Measurements from ENCODE around the gene NUPR1.

Gene NUPR1

DNA sequence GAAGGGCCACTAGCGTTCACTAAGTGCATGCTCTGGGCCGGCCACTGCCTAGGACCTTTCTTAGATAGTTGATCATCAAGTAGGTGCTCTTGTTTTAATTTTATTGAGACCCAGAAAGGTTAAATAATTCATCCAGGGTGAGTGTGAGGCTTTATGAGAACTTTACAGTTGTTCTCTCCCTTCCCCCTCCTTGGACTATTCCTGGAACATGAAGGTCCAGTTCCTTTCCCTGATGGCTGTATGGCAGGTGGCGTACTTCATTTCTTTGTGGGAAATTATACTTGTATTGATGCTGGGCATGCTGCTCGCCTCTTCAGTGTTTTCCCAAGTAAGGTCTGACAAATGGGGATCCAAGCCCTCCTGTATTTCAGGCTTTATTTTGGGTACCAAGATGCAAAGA, 23.4 kb upstream of the NUPR1 start:
- TF ChIP-seq, protein P1, sequence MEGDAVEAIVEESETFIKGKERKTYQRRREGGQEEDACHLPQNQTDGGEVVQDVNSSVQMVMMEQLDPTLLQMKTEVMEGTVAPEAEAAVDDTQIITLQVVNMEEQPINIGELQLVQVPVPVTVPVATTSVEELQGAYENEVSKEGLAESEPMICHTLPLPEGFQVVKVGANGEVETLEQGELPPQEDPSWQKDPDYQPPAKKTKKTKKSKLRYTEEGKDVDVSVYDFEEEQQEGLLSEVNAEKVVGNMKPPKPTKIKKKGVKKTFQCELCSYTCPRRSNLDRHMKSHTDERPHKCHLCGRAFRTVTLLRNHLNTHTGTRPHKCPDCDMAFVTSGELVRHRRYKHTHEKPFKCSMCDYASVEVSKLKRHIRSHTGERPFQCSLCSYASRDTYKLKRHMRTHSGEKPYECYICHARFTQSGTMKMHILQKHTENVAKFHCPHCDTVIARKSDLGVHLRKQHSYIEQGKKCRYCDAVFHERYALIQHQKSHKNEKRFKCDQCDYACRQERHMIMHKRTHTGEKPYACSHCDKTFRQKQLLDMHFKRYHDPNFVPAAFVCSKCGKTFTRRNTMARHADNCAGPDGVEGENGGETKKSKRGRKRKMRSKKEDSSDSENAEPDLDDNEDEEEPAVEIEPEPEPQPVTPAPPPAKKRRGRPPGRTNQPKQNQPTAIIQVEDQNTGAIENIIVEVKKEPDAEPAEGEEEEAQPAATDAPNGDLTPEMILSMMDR (IDR thresholded peaks at IDR 0.05; ENCODE audit: low read depth, low read length), result no peak
- no peak for DNase-seq (ENCODE audit: extremely low read depth, low read depth)

DNA sequence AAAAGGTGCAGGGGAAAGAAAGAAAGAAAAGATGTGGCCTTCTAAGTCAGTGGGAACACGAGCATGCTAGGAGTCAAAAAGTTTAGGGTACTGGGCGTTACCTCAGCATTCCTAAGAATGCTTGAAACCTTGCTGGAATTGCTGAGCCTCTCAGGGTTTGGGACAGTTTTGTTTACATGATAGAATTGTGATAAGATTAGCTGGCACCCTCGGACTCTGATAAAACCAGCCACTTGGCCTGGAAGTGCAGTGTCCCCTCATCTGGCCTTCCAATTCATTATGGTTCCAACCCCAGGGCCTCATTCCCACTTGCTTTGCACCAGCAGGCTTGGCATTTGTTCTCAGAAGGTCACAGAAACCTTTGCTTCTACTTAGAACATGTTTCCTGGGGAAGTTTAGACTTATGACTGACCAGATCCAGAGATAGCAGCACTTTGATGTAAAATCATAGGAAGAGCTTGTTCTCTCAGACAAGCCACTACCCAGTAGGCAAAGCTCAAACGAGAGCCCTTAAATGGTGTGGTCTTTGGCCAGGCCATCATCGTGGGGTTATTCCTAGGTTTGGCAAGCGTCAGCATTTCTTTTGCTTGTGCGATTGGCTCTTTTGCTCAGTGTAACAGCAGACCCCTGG, 22.9 kb upstream of the NUPR1 start:
- TF ChIP-seq, protein P1 (IDR thresholded peaks at IDR 0.05; ENCODE audit: low read depth, low read length), result no peak
- no peak for DNase-seq (ENCODE audit: extremely low read depth, low read depth)

DNA sequence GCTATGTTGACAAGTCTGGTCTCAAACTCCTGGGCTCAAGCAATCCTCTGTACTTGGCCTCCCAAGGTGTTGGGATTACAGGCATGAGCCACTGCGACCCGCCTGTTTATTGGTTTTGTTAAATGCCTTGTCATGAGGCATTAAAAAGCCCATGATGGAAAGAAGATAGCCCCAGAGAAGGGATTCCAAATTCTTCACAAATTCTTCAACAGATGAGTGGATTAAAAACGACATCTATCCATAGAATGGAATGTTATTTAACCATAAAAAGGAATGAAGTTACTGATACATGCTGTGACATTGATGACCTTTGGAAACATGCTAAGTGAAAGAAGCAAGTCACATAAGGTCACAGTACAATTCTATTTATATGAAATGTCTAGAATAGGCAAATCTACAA, 19.7 kb upstream of the NUPR1 start:
- TF ChIP-seq, protein P1 (IDR thresholded peaks at IDR 0.05; ENCODE audit: low read depth, low read length), result no peak
- no peak for DNase-seq (ENCODE audit: extremely low read depth, low read depth)

DNA sequence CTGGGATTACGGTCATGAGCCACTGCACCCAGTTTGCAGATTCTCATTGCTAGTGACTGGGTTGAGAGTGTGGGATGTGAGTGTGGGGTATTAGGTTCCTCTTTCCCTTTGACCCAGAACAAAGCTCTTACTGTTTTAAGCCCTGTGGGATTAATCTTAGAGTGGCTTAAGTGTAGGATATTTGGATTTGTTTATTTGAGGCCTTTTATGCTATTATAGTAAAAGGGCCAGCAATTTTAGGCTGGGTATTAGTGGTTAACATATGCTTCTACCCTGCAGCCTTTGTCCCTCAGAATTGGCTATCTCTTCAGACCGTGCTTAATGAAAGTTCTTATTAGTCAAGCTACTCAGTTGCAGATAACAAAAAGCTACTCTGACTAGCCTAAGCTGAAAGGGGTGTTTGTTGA, 18.1 kb upstream of the NUPR1 start:
- DNase-seq (ENCODE audit: extremely low read depth, low read depth), result no peak
- TF ChIP-seq, protein P1 (IDR thresholded peaks at IDR 0.05; ENCODE audit: low read depth, low read length), result no peak

DNA sequence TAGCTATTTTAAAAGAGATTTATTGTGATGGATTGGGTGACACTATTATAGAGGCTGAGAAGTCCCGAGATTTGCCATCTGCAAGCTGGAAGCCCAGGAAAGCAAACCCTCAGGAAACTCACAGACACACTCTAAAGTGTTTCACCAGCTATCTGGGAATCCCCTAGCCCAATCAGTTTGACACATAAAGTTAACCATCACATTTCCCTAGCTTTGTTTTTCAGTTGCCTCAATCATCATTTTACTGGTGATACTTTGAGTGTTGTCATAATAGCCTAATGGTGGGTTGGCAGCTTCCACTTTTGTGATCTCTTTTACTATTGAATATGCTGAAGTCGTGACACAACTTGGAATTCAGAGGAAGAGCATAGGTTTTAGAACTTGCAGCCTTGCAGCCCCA, 16.8 kb upstream of the NUPR1 start:
- TF ChIP-seq, protein P1 (IDR thresholded peaks at IDR 0.05; ENCODE audit: low read depth, low read length), result no peak
- no peak for DNase-seq (ENCODE audit: extremely low read depth, low read depth)

DNA sequence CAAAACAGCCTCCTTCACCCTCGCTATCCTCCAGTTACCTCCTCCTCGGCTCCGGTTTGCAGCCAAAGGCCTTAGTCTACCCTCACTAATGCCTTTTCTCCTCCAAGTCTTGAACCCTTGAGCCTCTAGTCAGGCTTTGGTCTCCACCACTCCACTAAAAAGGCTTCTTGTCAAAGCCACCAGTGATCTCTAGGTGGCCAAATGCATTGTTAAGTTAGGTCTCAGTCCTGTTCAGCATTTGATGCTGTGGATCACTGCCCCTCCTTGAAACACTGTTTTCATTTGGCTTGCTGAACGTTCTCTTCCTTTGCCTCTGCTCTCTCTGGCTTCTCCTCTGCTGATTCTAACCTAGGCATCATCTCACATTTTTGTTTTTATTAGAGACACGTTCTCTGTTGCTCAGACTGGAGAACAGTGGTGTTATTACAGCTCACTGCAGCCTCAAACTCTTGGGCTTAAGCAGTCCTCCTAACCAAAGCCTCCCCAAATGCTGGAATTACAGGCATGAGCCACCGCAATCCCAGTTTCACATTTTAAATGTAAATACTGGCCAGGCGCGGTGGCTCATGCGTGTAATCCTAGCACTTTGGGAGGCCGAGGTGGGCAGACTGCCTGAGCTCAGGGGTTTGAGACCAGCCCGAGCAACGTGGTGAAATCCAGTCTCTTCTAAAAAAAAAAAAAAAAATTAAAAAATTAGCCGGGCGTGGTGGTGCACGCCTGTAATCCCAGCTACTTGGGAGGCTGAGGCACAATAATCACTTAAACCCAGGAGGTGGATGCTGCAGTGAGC, 16.1 kb upstream of the NUPR1 start:
- TF ChIP-seq, protein P1 (IDR thresholded peaks at IDR 0.05; ENCODE audit: low read depth, low read length), result no peak
- no peak for DNase-seq (ENCODE audit: extremely low read depth, low read depth)

Data from AG09319 (cell line).